Glutamatergic neuron (in vitro differentiated cells): ENCODE measurements around the gene MAP1LC3A. TPM values are rescaled to one million over a fixed set of nuclear protein-coding genes. Genes with fewer than 3 reads are reported as not detected.

Experiments used
- DNase-seq: peaks from one replicate; pipeline ENCODE4 v3.0.0; 2022
- H3K27ac Mint-ChIP-seq: one replicate; pipeline ENCODE4 v1.8.0; 2020; ENCODE audit warnings: mild to moderate bottlenecking, mixed read lengths, inconsistent platforms; ENCODE audit not compliant: unreplicated experiment
- H3K27me3 Mint-ChIP-seq: one replicate; pipeline ENCODE4 v1.8.0; 2020; ENCODE audit warnings: mild to moderate bottlenecking, moderate library complexity, mixed read lengths, inconsistent platforms; ENCODE audit not compliant: unreplicated experiment
- H3K36me3 Mint-ChIP-seq: one replicate; pipeline ENCODE4 v1.8.0; 2020; ENCODE audit warnings: mild to moderate bottlenecking, mixed read lengths, inconsistent platforms; ENCODE audit not compliant: unreplicated experiment
- H3K4me1 Mint-ChIP-seq: one replicate; pipeline ENCODE4 v1.8.0; 2020; ENCODE audit warnings: mild to moderate bottlenecking, low read depth, mixed read lengths, inconsistent platforms; ENCODE audit not compliant: unreplicated experiment
- H3K4me3 Mint-ChIP-seq: one replicate; pipeline ENCODE4 v1.8.0; 2020; ENCODE audit warnings: mild to moderate bottlenecking, mixed read lengths, inconsistent platforms; ENCODE audit not compliant: unreplicated experiment
- H3K9me3 Mint-ChIP-seq: one replicate; pipeline ENCODE4 v1.8.0; 2020; ENCODE audit warnings: mild to moderate bottlenecking, moderate library complexity, mixed read lengths, inconsistent platforms; ENCODE audit not compliant: unreplicated experiment
- CTCF ChIP-seq: fragments of 200-600 bp; sonication (generic); IDR thresholded peaks from one replicate; pipeline ENCODE4 v1.5.0; 2021; ENCODE audit not compliant: partially characterized antibody, unreplicated experiment
- total RNA-seq: library from RNA; stranded (reverse); fragmentation: NEBNext Ultra II Directional; extraction: Animal tissue kit (Norgen Biotek cat#: 25700); gene quantifications from one replicate; pipeline ENCODE4 v1.2.1, GENCODE V29; 2021; ENCODE audit not compliant: unreplicated experiment

MAP1LC3A gene
- total RNA-seq, 1 donor from 2014 or later = 143 TPM

DNA sequence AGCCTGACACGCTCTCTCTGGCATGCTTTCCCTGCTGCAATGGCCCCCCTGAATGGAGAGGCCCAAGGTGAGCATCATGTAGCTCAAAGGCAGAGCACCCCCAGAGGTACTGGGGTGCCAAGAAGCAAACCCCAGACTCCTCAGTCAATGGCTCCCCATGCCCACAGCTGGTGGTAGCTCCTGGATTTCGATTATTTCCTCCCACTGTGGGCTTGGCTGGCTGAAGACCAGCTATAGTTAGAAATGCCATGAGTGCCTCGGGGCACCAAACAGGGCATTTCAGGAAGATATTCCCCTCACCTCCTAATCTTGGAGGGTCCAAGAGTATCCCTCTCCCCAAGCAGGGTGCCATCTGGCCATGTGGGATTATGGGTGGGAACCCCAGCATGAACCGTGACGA is 16.8 kb downstream of the MAP1LC3A start:
- no peak overlapping the region for H3K4me3 Mint-ChIP-seq
- no peaks in the 10 kb centered on the region for H3K4me1 Mint-ChIP-seq
- H3K36me3 Mint-ChIP-seq = no peaks in the 10 kb centered on the region
- no peak for DNase-seq
- H3K27me3 Mint-ChIP-seq = peaks cover 3% of the 10 kb centered on the region
- TF ChIP-seq CTCF = no peak
- H3K9me3 Mint-ChIP-seq = no peaks in the 10 kb centered on the region
- no peak overlapping the region for H3K27ac Mint-ChIP-seq

DNA sequence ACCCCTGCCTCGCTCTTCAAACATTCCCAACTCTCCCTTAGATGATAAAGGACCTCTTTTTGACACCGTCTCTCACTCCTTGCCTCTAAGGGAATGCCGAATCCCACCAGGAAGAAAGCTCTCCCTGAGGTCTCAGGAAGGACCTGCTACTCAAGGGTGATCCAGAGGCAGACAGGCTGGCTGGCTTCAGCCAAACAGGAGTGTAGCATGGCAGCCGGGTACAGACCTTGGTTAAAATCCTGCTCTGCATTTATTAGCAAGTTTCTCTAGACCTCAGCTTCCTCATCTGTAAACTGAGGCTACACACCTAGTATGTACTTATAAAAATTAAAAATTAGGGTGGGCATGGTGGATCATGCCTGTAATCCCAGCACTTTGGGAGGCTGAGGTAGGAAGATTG is 17.2 kb downstream of the MAP1LC3A start:
- Mint-ChIP-seq H3K9me3 (no peaks in the 10 kb centered on the region), H3K27ac (no peak overlapping the region), H3K4me1 (no peaks in the 10 kb centered on the region), H3K27me3 (peaks cover 3% of the 10 kb centered on the region), H3K36me3 (no peaks in the 10 kb centered on the region), H3K4me3 (no peak overlapping the region)
- TF ChIP-seq CTCF = no peak
- no peak for DNase-seq

DNA sequence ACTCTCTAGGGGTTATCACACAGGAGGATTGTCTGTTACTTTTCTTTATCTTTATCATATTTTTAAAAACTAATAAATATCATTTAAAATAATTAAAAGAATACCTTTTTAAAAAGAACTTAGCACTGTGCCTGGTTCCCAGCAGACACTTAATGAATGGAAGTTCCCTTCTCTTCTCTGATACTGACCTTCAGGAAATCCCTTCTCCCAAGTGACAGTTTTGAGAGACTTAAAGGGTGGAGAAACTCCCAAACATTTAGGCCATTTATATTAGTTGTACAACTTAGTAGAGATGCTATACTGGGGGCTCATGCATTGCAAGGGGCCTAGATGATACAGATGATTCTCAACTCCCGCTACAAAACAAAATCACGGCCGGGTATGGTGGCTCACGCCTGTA is 18.5 kb downstream of the MAP1LC3A start:
- DNase-seq = no peak
- Mint-ChIP-seq H3K9me3 (no peaks in the 10 kb centered on the region), H3K27me3 (peaks cover 1% of the 10 kb centered on the region), H3K4me1 (no peaks in the 10 kb centered on the region), H3K36me3 (no peaks in the 10 kb centered on the region), H3K27ac (no peak overlapping the region), H3K4me3 (no peak overlapping the region)
- TF ChIP-seq CTCF = no peak

- Mint-ChIP-seq H3K4me3 (no peak overlapping the region), H3K4me1 (no peaks in the 10 kb centered on the region), H3K36me3 (no peaks in the 10 kb centered on the region), H3K9me3 (no peaks in the 10 kb centered on the region), H3K27ac (no peak overlapping the region), H3K27me3 (no peaks in the 10 kb centered on the region)
- DNase-seq = no peak
- no peak for TF ChIP-seq CTCF
Measured at GRCh38 chr20:34578025-34578424, 19.5 kb downstream of the MAP1LC3A start.

- no peaks in the 10 kb centered on the region for H3K36me3 Mint-ChIP-seq
- no peak overlapping the region for H3K27ac Mint-ChIP-seq
- H3K9me3 Mint-ChIP-seq = no peaks in the 10 kb centered on the region
- no peak overlapping the region for H3K4me3 Mint-ChIP-seq
- no peak for TF ChIP-seq CTCF
- H3K4me1 Mint-ChIP-seq = no peaks in the 10 kb centered on the region
- DNase-seq = no peak
- no peaks in the 10 kb centered on the region for H3K27me3 Mint-ChIP-seq
Measured at GRCh38 chr20:34578521-34578920, 20.0 kb downstream of the MAP1LC3A start.
